Neuronal stem cell (in vitro differentiated cells): Measurements from ENCODE around the gene ARHGAP18.

Source experiments
- DNase-seq: peaks from one replicate; pipeline ENCODE4 v3.0.0-alpha.2; 2013; ENCODE audit warnings: low spot score
- H2AFZ ChIP-seq: one replicate; pipeline ENCODE4 v1.6.1; 2013; ENCODE audit warnings: mild to moderate bottlenecking, low read length, inconsistent platforms
- H2AK5ac ChIP-seq: 2 replicates; pipeline ENCODE4 v1.6.1; 2013; ENCODE audit warnings: low read depth, mild to moderate bottlenecking, inconsistent platforms, low read length, moderate library complexity, mixed read lengths
- H2BK120ac ChIP-seq: 2 replicates; pipeline ENCODE4 v1.6.1; 2013; ENCODE audit warnings: low read depth, mild to moderate bottlenecking, inconsistent platforms, low read length, moderate library complexity, mixed read lengths
- H2BK12ac ChIP-seq: one replicate; pipeline ENCODE4 v1.6.1; 2013; ENCODE audit warnings: low read length, inconsistent platforms
- H2BK15ac ChIP-seq: 2 replicates; pipeline ENCODE4 v1.6.1; 2013; ENCODE audit warnings: mild to moderate bottlenecking, low read length, inconsistent platforms, mixed read lengths
- H2BK5ac ChIP-seq: one replicate; pipeline ENCODE4 v1.6.1; 2013; ENCODE audit warnings: inconsistent platforms, mild to moderate bottlenecking, low read length, moderate library complexity
- H3K14ac ChIP-seq: one replicate; pipeline ENCODE4 v1.6.1; 2013; ENCODE audit warnings: low read length, inconsistent platforms
- H3K18ac ChIP-seq: 2 replicates; pipeline ENCODE4 v1.6.1; 2013; ENCODE audit warnings: low read length, inconsistent platforms
- H3K23ac ChIP-seq: 2 replicates; pipeline ENCODE4 v1.6.1; 2013; ENCODE audit warnings: low read depth, mild to moderate bottlenecking, mixed read lengths, low read length, inconsistent platforms; ENCODE audit not compliant: poor library complexity
- H3K27ac ChIP-seq: replicated peaks from 3 replicates; pipeline ENCODE4 v1.5.1; 2013; ENCODE audit warnings: low read length, inconsistent platforms
- H3K27me3 ChIP-seq, 3 experiments: 2 replicates each; pipeline ENCODE4 v1.6.1; 2013; ENCODE audit warnings: low read length in 3 of 3, mild to moderate bottlenecking in 2 of 3, inconsistent platforms in 1 of 3, low read depth in 1 of 3, mixed read lengths in 1 of 3, moderate library complexity in 1 of 3; ENCODE audit not compliant: control insufficient read depth in 3 of 3, insufficient read depth in 3 of 3
- H3K36me3 ChIP-seq, 2 donors: replicated peaks in 1 of 2; 2 replicates each; pipeline ENCODE4 v1.6.1; 2013; ENCODE audit warnings: low read length in 2 of 2; ENCODE audit not compliant: control insufficient read depth in 2 of 2, insufficient read depth in 2 of 2
- H3K4ac ChIP-seq: 2 replicates; pipeline ENCODE4 v1.6.1; 2013; ENCODE audit warnings: inconsistent platforms, mild to moderate bottlenecking, low read length, moderate library complexity
- H3K4me1 ChIP-seq, 2 donors: 1 replicate in 1 of 2; 2 replicates in 1 of 2; pipeline ENCODE4 v1.6.1; 2013; ENCODE audit warnings: low read length in 2 of 2, low read depth in 1 of 2; ENCODE audit not compliant: control insufficient read depth in 2 of 2, insufficient read depth in 1 of 2
- H3K4me2 ChIP-seq: one replicate; pipeline ENCODE4 v1.6.1; 2013; ENCODE audit warnings: mild to moderate bottlenecking, low read length, inconsistent platforms; ENCODE audit not compliant: insufficient read depth, poor library complexity, severe bottlenecking
- H3K4me3 ChIP-seq, 2 donors: 2 replicates each; pipeline ENCODE4 v1.5.1; 2013; ENCODE audit warnings: low read length in 2 of 2, mild to moderate bottlenecking in 2 of 2, inconsistent platforms in 1 of 2, moderate library complexity in 1 of 2
- H3K79me1 ChIP-seq: one replicate; pipeline ENCODE4 v1.6.1; 2013; ENCODE audit warnings: low read depth, mild to moderate bottlenecking, inconsistent platforms, low read length, moderate library complexity
- H3K9ac ChIP-seq: one replicate; pipeline ENCODE4 v1.6.1; 2013; ENCODE audit warnings: mild to moderate bottlenecking, low read depth, low read length, inconsistent platforms; ENCODE audit not compliant: poor library complexity
- H3K9me3 ChIP-seq, 2 donors: replicated peaks in 1 of 2; 2 replicates each; pipeline versions ENCODE3 to v1.6.1; 2013; ENCODE audit warnings: low read length in 2 of 2, mild to moderate bottlenecking in 2 of 2, inconsistent platforms in 1 of 2, low read depth in 1 of 2, mixed read lengths in 1 of 2, moderate library complexity in 1 of 2; ENCODE audit not compliant: control insufficient read depth in 2 of 2, insufficient read depth in 1 of 2
- H4K8ac ChIP-seq: one replicate; pipeline ENCODE4 v1.6.1; 2013; ENCODE audit warnings: low read depth, mild to moderate bottlenecking, inconsistent platforms, low read length, moderate library complexity
- H4K91ac ChIP-seq: one replicate; pipeline ENCODE4 v1.6.1; 2013; ENCODE audit warnings: low read length, low read depth, mild to moderate bottlenecking, inconsistent platforms; ENCODE audit not compliant: poor library complexity
- WGBS, 2 donors: extraction: QIAGEN DNeasy Blood & Tissue Kit; methylation state at CpG; one replicate each; pipeline ENCODE4 v1.1.7; 2013; ENCODE audit warnings: missing lambda C conversion rate in 2 of 2, mixed read lengths in 1 of 2; ENCODE audit not compliant: insufficient read length in 2 of 2, insufficient replicate concordance in 1 of 2; ENCODE audit errors: extremely low coverage in 2 of 2; 5-methylcytosine and 5-hydroxymethylcytosine counted together

Gene ARHGAP18

GRCh38 chr6:129694036-129694435 lies 15.9 kb downstream of the ARHGAP18 start:
- Histone ChIP-seq H3K79me1 (no peaks in the 10 kb centered on the region), H3K9me3 (no peaks in the 10 kb centered on the region), H2BK5ac (no peak overlapping the region), H2AFZ (no peak overlapping the region), H3K4me1 (peaks cover 0 to 3% of the 10 kb centered on the region in 2 donors), H3K27ac (no peak overlapping the region), H4K8ac (no peak overlapping the region), H3K9ac (no peak overlapping the region), H2BK12ac (no peak overlapping the region), H3K23ac (no peak overlapping the region), H2BK15ac (no peak overlapping the region), H3K14ac (no peak overlapping the region), H3K36me3 (no peaks in the 10 kb centered on the region), H4K91ac (no peak overlapping the region), H3K18ac (no peak overlapping the region), H2AK5ac (no peak overlapping the region), H3K27me3 (no peaks in the 10 kb centered on the region), H3K4me2 (no peak overlapping the region), H2BK120ac (no peak overlapping the region), H3K4ac (no peak overlapping the region), H3K4me3 (no peak overlapping the region)
- no peak for DNase-seq
- WGBS, 2 donors = no CpG with 5 or more reads among the region's 2 CpGs

DNA sequence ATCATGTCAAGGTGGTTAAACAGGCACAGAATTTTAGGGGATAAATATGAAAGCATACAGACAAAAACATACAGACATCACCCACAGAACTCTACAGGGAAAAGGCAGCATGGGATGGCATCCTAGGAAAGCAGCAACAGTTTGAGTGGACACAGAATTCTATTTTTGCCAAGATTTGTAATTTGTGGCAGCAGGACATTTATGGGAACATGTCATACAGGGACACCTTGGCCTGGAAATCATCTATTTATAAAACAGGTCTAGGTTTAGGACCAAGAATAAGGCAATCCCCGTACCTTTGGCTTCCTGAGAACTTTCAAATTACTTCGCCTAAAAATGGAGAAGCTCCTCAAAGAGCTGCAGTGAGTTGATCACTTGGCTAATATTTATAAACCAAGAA lies 17.5 kb downstream of the ARHGAP18 start:
- no peak overlapping the region for H3K4me2 ChIP-seq
- no peak overlapping the region for H2BK12ac ChIP-seq
- no peaks in the 10 kb centered on the region for H3K27me3 ChIP-seq
- H2AK5ac ChIP-seq = no peak overlapping the region
- no peak overlapping the region for H3K18ac ChIP-seq
- no peak overlapping the region for H4K8ac ChIP-seq
- H4K91ac ChIP-seq = no peak overlapping the region
- H3K4ac ChIP-seq = no peak overlapping the region
- H3K23ac ChIP-seq = no peak overlapping the region
- DNase-seq = no peak
- no peak overlapping the region for H3K14ac ChIP-seq
- no peaks in the 10 kb centered on the region for H3K79me1 ChIP-seq
- no peak overlapping the region for H2BK5ac ChIP-seq
- no peak overlapping the region for H3K9ac ChIP-seq
- no peak overlapping the region for H3K4me3 ChIP-seq
- peaks cover 0 to 3% of the 10 kb centered on the region in 2 donors for H3K4me1 ChIP-seq
- H3K27ac ChIP-seq = no peak overlapping the region
- WGBS, 2 donors = no CpG with 5 or more reads among the region's 2 CpGs
- no peaks in the 10 kb centered on the region for H3K9me3 ChIP-seq
- no peak overlapping the region for H2AFZ ChIP-seq
- H2BK15ac ChIP-seq = no peak overlapping the region
- no peak overlapping the region for H2BK120ac ChIP-seq
- H3K36me3 ChIP-seq = no peaks in the 10 kb centered on the region

- Histone ChIP-seq H2BK12ac (no peak overlapping the region), H3K4me3 (no peak overlapping the region)
- WGBS, 2 donors = no CpG with 5 or more reads among the region's 1 CpG
Measured at GRCh38 chr6:129691709-129692108, 18.3 kb downstream of the ARHGAP18 start.

GRCh38 chr6:129691043-129691640 lies 18.8 kb downstream of the ARHGAP18 start:
- Histone ChIP-seq H3K36me3 (no peaks in the 10 kb centered on the region), H4K8ac (no peak overlapping the region), H3K18ac (no peak overlapping the region), H3K4me1 (peaks cover 0 to 3% of the 10 kb centered on the region in 2 donors), H3K9ac (no peak overlapping the region), H3K23ac (no peak overlapping the region), H4K91ac (no peak overlapping the region), H3K27me3 (no peaks in the 10 kb centered on the region), H3K4ac (no peak overlapping the region), H2BK5ac (no peak overlapping the region), H2AK5ac (no peak overlapping the region), H2BK15ac (no peak overlapping the region), H3K4me3 (no peak overlapping the region), H3K79me1 (no peaks in the 10 kb centered on the region), H3K14ac (no peak overlapping the region), H3K4me2 (no peak overlapping the region), H2BK12ac (no peak overlapping the region), H2AFZ (no peak overlapping the region), H3K9me3 (no peaks in the 10 kb centered on the region), H2BK120ac (no peak overlapping the region), H3K27ac (no peak overlapping the region)
- no CpG with 5 or more reads among the region's 5 CpGs for whole genome bisulfite sequencing, 2 donors
- no peak for DNase-seq

More at GRCh38 chr6:129691709-129692108, 18.3 kb downstream of the ARHGAP18 start:
- no peak overlapping the region for H2BK15ac ChIP-seq
- H3K36me3 ChIP-seq = no peaks in the 10 kb centered on the region
- H3K9me3 ChIP-seq = no peaks in the 10 kb centered on the region
- H3K27me3 ChIP-seq = no peaks in the 10 kb centered on the region
- peak overlapping the region; percentile 58 for H3K18ac ChIP-seq
- peak overlapping the region; percentile 44 for H4K8ac ChIP-seq
- no peak overlapping the region for H3K23ac ChIP-seq
- peaks cover 0 to 3% of the 10 kb centered on the region in 2 donors for H3K4me1 ChIP-seq
- H2AFZ ChIP-seq = no peak overlapping the region
- H3K4me2 ChIP-seq = no peak overlapping the region
- H2BK5ac ChIP-seq = no peak overlapping the region
- H2BK120ac ChIP-seq = no peak overlapping the region
- no peak overlapping the region for H2AK5ac ChIP-seq
- no peaks in the 10 kb centered on the region for H3K79me1 ChIP-seq
- H4K91ac ChIP-seq = no peak overlapping the region
- no peak for DNase-seq
- no peak overlapping the region for H3K4ac ChIP-seq
- no peak overlapping the region for H3K9ac ChIP-seq
- no peak overlapping the region for H3K27ac ChIP-seq
- H3K14ac ChIP-seq = no peak overlapping the region
